Liver (tissue), 10 donors: ENCODE results near the gene ZGLP1. TPM values are rescaled to one million over a fixed set of nuclear protein-coding genes. Genes with fewer than 3 reads are reported as not detected.

Source experiments
- DNase-seq: peaks from one replicate; pipeline ENCODE4 v3.0.0-alpha.2; 2017; ENCODE audit warnings: low spot score
- H3K27ac ChIP-seq, 2 donors: one replicate each; pipeline ENCODE4 v1.7.0; 2013; ENCODE audit warnings: inconsistent platforms in 2 of 2, low read length in 2 of 2, control low read depth in 1 of 2, low read depth in 1 of 2, mild to moderate bottlenecking in 1 of 2
- H3K27me3 ChIP-seq, 4 donors: one replicate each; pipeline versions ENCODE4 v1.6.1 to v1.7.0; 2013; ENCODE audit warnings: low read length in 3 of 4, inconsistent platforms in 1 of 4, mild to moderate bottlenecking in 1 of 4, moderate library complexity in 1 of 4; ENCODE audit not compliant: control insufficient read depth in 4 of 4, insufficient read depth in 4 of 4
- H3K36me3 ChIP-seq, 4 donors: one replicate each; pipeline versions ENCODE4 v1.6.1 to v1.7.0; 2013; ENCODE audit warnings: low read length in 3 of 4, mild to moderate bottlenecking in 3 of 4, low read depth in 1 of 4, moderate library complexity in 1 of 4; ENCODE audit not compliant: control insufficient read depth in 4 of 4, insufficient read depth in 3 of 4
- H3K4me1 ChIP-seq, 4 donors: one replicate each; pipeline versions ENCODE4 v1.6.1 to v1.7.0; 2013; ENCODE audit warnings: low read length in 3 of 4, mild to moderate bottlenecking in 3 of 4, moderate library complexity in 1 of 4; ENCODE audit not compliant: control insufficient read depth in 4 of 4, insufficient read depth in 4 of 4
- H3K4me3 ChIP-seq, 3 donors: one replicate each; pipeline versions ENCODE4 v1.6.1 to v1.7.0; 2013; ENCODE audit warnings: low read length in 3 of 3, control low read depth in 1 of 3, low read depth in 1 of 3, mild to moderate bottlenecking in 1 of 3
- H3K9ac ChIP-seq, 2 donors: one replicate each; pipeline ENCODE4 v1.7.0; 2013; ENCODE audit warnings: low read length in 2 of 2, mild to moderate bottlenecking in 2 of 2, moderate library complexity in 2 of 2, control low read depth in 1 of 2, low read depth in 1 of 2
- H3K9me3 ChIP-seq, 4 donors: one replicate each; pipeline versions ENCODE4 v1.6.1 to v1.7.0; 2013; ENCODE audit warnings: low read length in 3 of 4; ENCODE audit not compliant: control insufficient read depth in 4 of 4
- EGR1 ChIP-seq, 2 donors: IDR thresholded peaks; 2 replicates each; pipeline ENCODE4 v1.6.1; 2016 to 2018; ENCODE audit warnings: antibody characterized with exemption in 2 of 2, low read depth in 2 of 2
- FOXA1 ChIP-seq: IDR thresholded peaks from 2 replicates; pipeline ENCODE4 v1.6.1; 2016; ENCODE audit warnings: antibody characterized with exemption
- FOXA2 ChIP-seq: IDR thresholded peaks from 2 replicates; pipeline ENCODE4 v1.6.1; 2016; ENCODE audit warnings: antibody characterized with exemption
- GABPA ChIP-seq, 2 donors: IDR thresholded peaks in 1 of 2; conservative IDR thresholded peaks in 1 of 2; 2 replicates each; pipeline ENCODE4 v1.6.1; 2016; ENCODE audit warnings: antibody characterized with exemption in 2 of 2, mild to moderate bottlenecking in 1 of 2, moderate library complexity in 1 of 2
- HNF4G ChIP-seq: IDR thresholded peaks from 2 replicates; pipeline ENCODE4 v1.6.1; 2016; ENCODE audit warnings: antibody characterized with exemption
- NR2F2 ChIP-seq: IDR thresholded peaks from 2 replicates; pipeline ENCODE4 v1.6.1; 2016; ENCODE audit warnings: antibody characterized with exemption
- RAD21 ChIP-seq, 2 donors: IDR thresholded peaks; 2 replicates each; pipeline ENCODE4 v1.6.1; 2016; ENCODE audit warnings: antibody characterized with exemption in 2 of 2, mild to moderate bottlenecking in 2 of 2
- TAF1 ChIP-seq: conservative IDR thresholded peaks from 2 replicates; pipeline ENCODE4 v1.6.1; 2016; ENCODE audit warnings: antibody characterized with exemption, mild to moderate bottlenecking
- YY1 ChIP-seq: IDR thresholded peaks from 2 replicates; pipeline ENCODE4 v1.6.1; 2016; ENCODE audit warnings: antibody characterized with exemption, mild to moderate bottlenecking
- WGBS: extraction: QIAGEN DNeasy Blood & Tissue Kit; methylation state at CpG from one replicate; pipeline ENCODE4 v1.1.7; 2013; 5-methylcytosine and 5-hydroxymethylcytosine counted together
- polyA plus RNA-seq, 2 donors: library from polyadenylated mRNA; stranded (reverse) in 1 of 2; unstranded in 1 of 2; fragments of 200-250 nt in 1 of 2; fragments of >200 nt in 1 of 2; fragmentation: Nextera tagmentation in 1 of 2; extraction: Ambion mirVana in 1 of 2; gene quantifications; one replicate each; pipeline versions ENCODE4 v1.2.1 to v1.2.3, GENCODE V29; 2013 to 2015
- small RNA-seq: library from RNA; depleted of rRNA; stranded (forward); fragments of <200 nt; gene quantifications from one replicate; pipeline ENCODE3, GENCODE V24; 2014
- total RNA-seq, 2 donors: library from RNA; depleted of rRNA; stranded (reverse); fragments of >200 nt; gene quantifications; one replicate each; pipeline ENCODE4 v1.2.3, GENCODE V29; 2014
- TF ChIP-seq, protein P1 (sequence below): IDR thresholded peaks from 2 replicates; pipeline ENCODE4 v1.6.1; 2016; ENCODE audit warnings: antibody characterized with exemption
- TF ChIP-seq, protein P2 (sequence below): IDR thresholded peaks from 2 replicates; pipeline ENCODE4 v1.6.1; 2016; ENCODE audit warnings: antibody characterized with exemption
- TF ChIP-seq, protein P3 (sequence below): IDR thresholded peaks from 2 replicates; pipeline ENCODE4 v1.6.1; 2016; ENCODE audit warnings: antibody characterized with exemption
- TF ChIP-seq, protein P4 (sequence below): fragments of 150-350 bp; IDR thresholded peaks from 2 replicates; pipeline ENCODE4 v1.5.1; 2017; ENCODE audit warnings: improper control_type of control experiment, low read depth, low read length; ENCODE audit not compliant: missing input control
- donor health status: healthy.
- donor health status: healthy.
- donor health status: healthy.
- donor health status: healthy.
- donor health status: healthy.

ZGLP1 gene
- total and polyA plus RNA-seq, 4 donors = 0.61 to 1.2 (median 0.82) TPM

DNA sequence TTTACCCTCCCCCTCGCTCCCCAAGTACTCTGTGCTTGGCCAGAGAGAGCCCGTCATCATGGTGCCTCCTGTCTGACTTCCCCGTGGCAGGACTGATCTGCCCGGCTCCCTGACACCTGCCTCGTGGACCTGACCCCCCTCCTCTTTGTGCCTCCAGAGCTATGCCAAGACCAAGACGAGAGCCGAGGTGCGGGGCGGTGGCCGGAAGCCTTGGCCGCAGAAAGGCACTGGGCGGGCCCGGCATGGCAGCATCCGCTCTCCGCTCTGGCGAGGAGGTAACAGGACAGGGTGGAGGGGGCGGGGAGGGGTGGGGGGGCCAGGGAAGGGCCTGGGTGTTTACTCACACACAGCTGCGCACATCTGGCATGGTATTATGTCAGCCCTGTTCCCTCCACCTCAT, 53.1 kb downstream of the ZGLP1 start:
- H3K36me3 ChIP-seq = peaks cover 10 to 40% (median 23%) of the 10 kb centered on the region in 4 donors
- DNase-seq = no peak

DNA sequence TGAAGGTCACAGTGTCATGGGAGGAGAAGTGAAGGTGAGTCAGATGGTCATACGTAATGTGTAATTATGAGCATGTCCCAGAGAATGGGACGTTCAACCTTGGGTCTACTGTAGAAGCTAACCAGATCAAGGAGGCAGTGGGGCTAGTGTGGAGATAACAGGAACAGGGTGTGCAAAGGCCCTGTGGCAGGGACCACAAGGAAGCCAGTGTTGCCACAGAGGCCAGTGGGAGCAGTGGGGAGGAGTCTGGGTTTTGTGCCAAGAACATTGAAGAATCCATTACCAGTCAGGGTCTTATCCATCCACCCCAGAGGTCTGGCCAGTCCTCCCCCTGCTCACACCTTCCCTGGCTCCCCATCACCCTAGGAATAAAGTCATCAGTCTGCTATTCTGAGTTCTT, 54.3 kb downstream of the ZGLP1 start:
- TF ChIP-seq EGR1 (IDR thresholded peaks at IDR 0.05; ENCODE audit: low read depth in 2 of 2) (no peak), NR2F2 (no peak), HNF4G (no peak), RAD21 (IDR thresholded peaks at IDR 0.05) (no peak), GABPA (IDR thresholded peaks at IDR 0.05 in 1 of 2, conservative IDR thresholded peaks at IDR 0.05 in 1 of 2) (no peak)
- TF ChIP-seq, protein P1, sequence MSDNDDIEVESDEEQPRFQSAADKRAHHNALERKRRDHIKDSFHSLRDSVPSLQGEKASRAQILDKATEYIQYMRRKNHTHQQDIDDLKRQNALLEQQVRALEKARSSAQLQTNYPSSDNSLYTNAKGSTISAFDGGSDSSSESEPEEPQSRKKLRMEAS = no peak
- TF ChIP-seq, protein P2, sequence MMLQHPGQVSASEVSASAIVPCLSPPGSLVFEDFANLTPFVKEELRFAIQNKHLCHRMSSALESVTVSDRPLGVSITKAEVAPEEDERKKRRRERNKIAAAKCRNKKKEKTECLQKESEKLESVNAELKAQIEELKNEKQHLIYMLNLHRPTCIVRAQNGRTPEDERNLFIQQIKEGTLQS = no peak
- TF ChIP-seq, protein P3, sequence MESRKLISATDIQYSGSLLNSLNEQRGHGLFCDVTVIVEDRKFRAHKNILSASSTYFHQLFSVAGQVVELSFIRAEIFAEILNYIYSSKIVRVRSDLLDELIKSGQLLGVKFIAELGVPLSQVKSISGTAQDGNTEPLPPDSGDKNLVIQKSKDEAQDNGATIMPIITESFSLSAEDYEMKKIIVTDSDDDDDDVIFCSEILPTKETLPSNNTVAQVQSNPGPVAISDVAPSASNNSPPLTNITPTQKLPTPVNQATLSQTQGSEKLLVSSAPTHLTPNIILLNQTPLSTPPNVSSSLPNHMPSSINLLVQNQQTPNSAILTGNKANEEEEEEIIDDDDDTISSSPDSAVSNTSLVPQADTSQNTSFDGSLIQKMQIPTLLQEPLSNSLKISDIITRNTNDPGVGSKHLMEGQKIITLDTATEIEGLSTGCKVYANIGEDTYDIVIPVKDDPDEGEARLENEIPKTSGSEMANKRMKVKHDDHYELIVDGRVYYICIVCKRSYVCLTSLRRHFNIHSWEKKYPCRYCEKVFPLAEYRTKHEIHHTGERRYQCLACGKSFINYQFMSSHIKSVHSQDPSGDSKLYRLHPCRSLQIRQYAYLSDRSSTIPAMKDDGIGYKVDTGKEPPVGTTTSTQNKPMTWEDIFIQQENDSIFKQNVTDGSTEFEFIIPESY = no peak
- no peak overlapping the region for H3K9ac ChIP-seq
- peaks cover 10 to 40% (median 23%) of the 10 kb centered on the region in 4 donors for H3K36me3 ChIP-seq
- no peaks in the 10 kb centered on the region for H3K9me3 ChIP-seq
- no peak overlapping the region for H3K4me3 ChIP-seq
- 94% methylated on average over 2 of the region's 2 CpGs for WGBS
- peaks cover 0 to 17% (median 9%) of the 10 kb centered on the region in 4 donors for H3K4me1 ChIP-seq
- DNase-seq = no peak
- no peak overlapping the region for H3K27ac ChIP-seq
- no peaks in the 10 kb centered on the region for H3K27me3 ChIP-seq

More for the DNA sequence above, 53.1 kb downstream of the ZGLP1 start:
- Histone ChIP-seq H3K4me3 (no peak overlapping the region), H3K4me1 (peaks cover 0 to 13% (median 10%) of the 10 kb centered on the region in 4 donors), H3K27me3 (no peaks in the 10 kb centered on the region), H3K9ac (no peak overlapping the region), H3K27ac (no peak overlapping the region), H3K9me3 (no peaks in the 10 kb centered on the region)
- no peak for TF ChIP-seq FOXA2
- TF ChIP-seq YY1 = no peak
- no peak for TF ChIP-seq FOXA1
- TF ChIP-seq TAF1 = no peak
- TF ChIP-seq NR2F2 = no peak
- TF ChIP-seq, protein P4, sequence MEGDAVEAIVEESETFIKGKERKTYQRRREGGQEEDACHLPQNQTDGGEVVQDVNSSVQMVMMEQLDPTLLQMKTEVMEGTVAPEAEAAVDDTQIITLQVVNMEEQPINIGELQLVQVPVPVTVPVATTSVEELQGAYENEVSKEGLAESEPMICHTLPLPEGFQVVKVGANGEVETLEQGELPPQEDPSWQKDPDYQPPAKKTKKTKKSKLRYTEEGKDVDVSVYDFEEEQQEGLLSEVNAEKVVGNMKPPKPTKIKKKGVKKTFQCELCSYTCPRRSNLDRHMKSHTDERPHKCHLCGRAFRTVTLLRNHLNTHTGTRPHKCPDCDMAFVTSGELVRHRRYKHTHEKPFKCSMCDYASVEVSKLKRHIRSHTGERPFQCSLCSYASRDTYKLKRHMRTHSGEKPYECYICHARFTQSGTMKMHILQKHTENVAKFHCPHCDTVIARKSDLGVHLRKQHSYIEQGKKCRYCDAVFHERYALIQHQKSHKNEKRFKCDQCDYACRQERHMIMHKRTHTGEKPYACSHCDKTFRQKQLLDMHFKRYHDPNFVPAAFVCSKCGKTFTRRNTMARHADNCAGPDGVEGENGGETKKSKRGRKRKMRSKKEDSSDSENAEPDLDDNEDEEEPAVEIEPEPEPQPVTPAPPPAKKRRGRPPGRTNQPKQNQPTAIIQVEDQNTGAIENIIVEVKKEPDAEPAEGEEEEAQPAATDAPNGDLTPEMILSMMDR = no peak
- 93% methylated on average over 18 of the region's 18 CpGs for WGBS

Small RNAs within 50 kb of the gene (small RNA-seq; reads per million reads assigned to genes)
- gene AC011511.1 (not detected), gene AC011511.4 (not detected)

Other genes with a start within 250 kb of the ZGLP1 start
- 10 to 100 TPM; 13.1 to 87.5 TPM for gene SHFL, start 223.5 kb downstream of the ZGLP1 start, total RNA-seq
- gene SHFL, start 223.5 kb downstream of the ZGLP1 start, polyA plus RNA-seq = 100 to 1,000 TPM in 1 of 2 donors, 10 to 100 TPM in 1; 82.0 to 104 TPM
- gene ANGPTL6, start 207.1 kb downstream of the ZGLP1 start, total RNA-seq = 10 to 100 TPM in 1 of 2 donors, 1 to 10 TPM in 1; 7.8 to 10.5 TPM
- gene ANGPTL6, start 207.1 kb downstream of the ZGLP1 start, polyA plus RNA-seq = 10 to 100 TPM in 1 of 2 donors, 1 to 10 TPM in 1; 5.5 to 13.5 TPM
- 10 to 100 TPM; 10.4 to 18.1 TPM for gene PPAN, start 203.5 kb downstream of the ZGLP1 start, total RNA-seq
- 10 to 100 TPM; 10.1 to 20.7 TPM for gene PPAN, start 203.5 kb downstream of the ZGLP1 start, polyA plus RNA-seq
- gene P2RY11, start 198.1 kb downstream of the ZGLP1 start, total RNA-seq = 1 to 10 TPM; 3.2 to 4.1 TPM
- gene P2RY11, start 198.1 kb downstream of the ZGLP1 start, polyA plus RNA-seq = 1 to 10 TPM in 1 of 2 donors, under 1 TPM in 1; 0.68 to 5.3 TPM
- 10 to 100 TPM; 86.2 to 96.3 TPM for gene EIF3G, start 189.9 kb downstream of the ZGLP1 start, total RNA-seq
- gene EIF3G, start 189.9 kb downstream of the ZGLP1 start, polyA plus RNA-seq = 10 to 100 TPM; 71.0 to 84.4 TPM
- 10 to 100 TPM; 19.7 to 47.1 TPM for gene DNMT1, start 114.9 kb downstream of the ZGLP1 start, total RNA-seq
- gene DNMT1, start 114.9 kb downstream of the ZGLP1 start, polyA plus RNA-seq = 10 to 100 TPM in 1 of 2 donors, 1 to 10 TPM in 1; 8.7 to 20.3 TPM
- 1 to 10 TPM; 2.6 to 4.8 TPM for gene S1PR2, start 78.5 kb downstream of the ZGLP1 start, total RNA-seq
- gene S1PR2, start 78.5 kb downstream of the ZGLP1 start, polyA plus RNA-seq = 1 to 10 TPM; 1.2 to 4.0 TPM
- 10 to 100 TPM; 21.5 to 23.4 TPM for gene MRPL4, start 57.6 kb downstream of the ZGLP1 start, total RNA-seq
- 10 to 100 TPM; 44.0 to 74.8 TPM for gene MRPL4, start 57.6 kb downstream of the ZGLP1 start, polyA plus RNA-seq
- gene ICAM1, start 38.7 kb downstream of the ZGLP1 start, total RNA-seq = 10 to 100 TPM; 20.5 to 26.3 TPM
- 10 to 100 TPM in 1 of 2 donors, 1 to 10 TPM in 1; 7.8 to 19.1 TPM for gene ICAM1, start 38.7 kb downstream of the ZGLP1 start, polyA plus RNA-seq
- gene ICAM4, start 22.9 kb downstream of the ZGLP1 start, total RNA-seq = 10 to 100 TPM in 1 of 2 donors, under 1 TPM in 1; 0.33 to 74.1 TPM
- gene ICAM4, start 22.9 kb downstream of the ZGLP1 start, polyA plus RNA-seq = under 1 TPM in 1 of 2 donors, not detected in 1; 0.05 TPM
- 1 to 10 TPM; 1.0 to 2.5 TPM for gene ICAM5, start 19.9 kb downstream of the ZGLP1 start, total RNA-seq
- gene ICAM5, start 19.9 kb downstream of the ZGLP1 start, polyA plus RNA-seq = under 1 TPM in 1 of 2 donors, not detected in 1; 0.02 TPM
- gene FDX2, start 6.2 kb upstream of the ZGLP1 start, total RNA-seq = 1 to 10 TPM; 5.8 to 5.9 TPM
- gene FDX2, start 6.2 kb upstream of the ZGLP1 start, polyA plus RNA-seq = 10 to 100 TPM; 14.1 to 18.7 TPM
- 10 to 100 TPM in 1 of 2 donors, 1 to 10 TPM in 1; 6.4 to 13.6 TPM for gene RAVER1, start 23.7 kb upstream of the ZGLP1 start, total RNA-seq
- 1 to 10 TPM; 2.1 to 5.9 TPM for gene RAVER1, start 23.7 kb upstream of the ZGLP1 start, polyA plus RNA-seq
- gene ICAM3, start 29.8 kb upstream of the ZGLP1 start, total RNA-seq = 10 to 100 TPM; 15.9 to 18.1 TPM
- gene ICAM3, start 29.8 kb upstream of the ZGLP1 start, polyA plus RNA-seq = 10 to 100 TPM; 24.0 to 62.8 TPM
- 10 to 100 TPM; 59.2 to 60.0 TPM for gene TYK2, start 70.8 kb upstream of the ZGLP1 start, total RNA-seq
- 10 to 100 TPM; 47.9 to 63.1 TPM for gene TYK2, start 70.8 kb upstream of the ZGLP1 start, polyA plus RNA-seq
- gene CDC37, start 93.7 kb upstream of the ZGLP1 start, total RNA-seq = 10 to 100 TPM; 46.0 to 52.3 TPM
- gene CDC37, start 93.7 kb upstream of the ZGLP1 start, polyA plus RNA-seq = 10 to 100 TPM; 61.2 to 69.9 TPM
- 1 to 10 TPM; 1.1 to 2.3 TPM for gene PDE4A, start 110.7 kb upstream of the ZGLP1 start, total RNA-seq
- 1 to 10 TPM in 1 of 2 donors, under 1 TPM in 1; 0.90 to 1.5 TPM for gene PDE4A, start 110.7 kb upstream of the ZGLP1 start, polyA plus RNA-seq
- 10 to 100 TPM; 45.4 to 62.3 TPM for gene KEAP1, start 193.5 kb upstream of the ZGLP1 start, total RNA-seq
- gene KEAP1, start 193.5 kb upstream of the ZGLP1 start, polyA plus RNA-seq = 10 to 100 TPM; 44.3 to 50.6 TPM
- under 1 TPM; 0.17 to 0.56 TPM for gene S1PR5, start 207.6 kb upstream of the ZGLP1 start, total RNA-seq
- under 1 TPM; 0.32 to 0.36 TPM for gene S1PR5, start 207.6 kb upstream of the ZGLP1 start, polyA plus RNA-seq
- gene ATG4D, start 234.1 kb upstream of the ZGLP1 start, total RNA-seq = 10 to 100 TPM; 10.1 to 44.4 TPM
- gene ATG4D, start 234.1 kb upstream of the ZGLP1 start, polyA plus RNA-seq = 10 to 100 TPM in 1 of 2 donors, 1 to 10 TPM in 1; 4.7 to 12.1 TPM